GM10248 (cell line): Measurements from ENCODE around the gene DENND2D.

Experiments
- CTCF ChIA-PET: fragments of 300-600 bp; sonication (Branson Sonifier 250); formaldehyde crosslinking; extraction: SDS; loops from one replicate; lab custom pipeline; 2021; ENCODE audit warnings: antibody characterized with exemption; lab: Yijun Ruan, JAX
- POLR2A ChIA-PET: fragments of 350-650 bp; sonication (Branson Sonifier 250); formaldehyde crosslinking; extraction: SDS; loops from one replicate; lab custom pipeline; 2020; ENCODE audit warnings: antibody characterized with exemption; lab: Yijun Ruan, JAX
- DNase-seq: peaks from one replicate; pipeline ENCODE4 v3.0.0; 2012; ENCODE audit errors: extremely low spot score
- CTCF ChIP-seq: IDR thresholded peaks from 2 replicates; pipeline ENCODE4 v1.5.1; 2012; ENCODE audit warnings: mild to moderate bottlenecking, low read depth; ENCODE audit errors: extremely low read depth, missing control alignments, control extremely low read depth

The DENND2D gene

DNA sequence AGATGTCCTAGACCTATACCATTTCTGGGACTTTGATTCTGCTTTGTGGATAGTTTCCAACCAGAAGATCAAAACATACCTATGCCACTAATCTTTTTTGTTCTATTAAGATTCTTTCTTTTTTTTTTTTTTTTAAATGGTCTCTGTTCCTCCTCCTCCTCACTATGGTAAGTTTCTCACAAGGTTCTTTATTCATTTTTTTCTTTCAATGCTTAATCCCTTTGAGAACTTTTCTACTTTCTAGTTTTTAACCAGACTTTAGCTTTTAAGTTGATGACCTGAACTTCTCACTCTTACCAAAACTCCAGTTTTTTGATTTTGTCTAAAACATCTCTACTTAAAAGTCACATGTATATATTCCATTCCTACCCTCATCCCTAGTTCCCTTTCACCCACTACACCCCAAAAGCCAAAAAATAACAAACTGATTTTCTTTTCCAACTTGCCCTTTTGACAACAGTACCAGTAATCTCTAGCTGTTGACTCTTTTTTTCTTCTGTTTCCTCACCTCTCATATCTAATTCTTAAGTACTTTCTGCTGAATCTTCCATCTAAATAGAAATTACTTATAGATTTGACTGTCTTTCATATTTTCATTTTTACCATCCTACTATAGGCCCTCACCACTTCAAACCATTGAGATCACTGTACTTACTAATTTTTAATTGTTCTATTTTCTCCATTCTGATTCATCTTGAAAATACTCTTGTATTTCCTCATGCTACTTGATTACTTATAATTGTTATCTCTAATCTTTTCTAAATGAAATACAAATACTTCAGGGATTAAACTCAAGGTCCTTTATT is 54.3 kb downstream of the DENND2D start:
- CTCF ChIA-PET: interaction anchor here (1.4 kb wide), 1 partner anchor 253 kb away, joined by 3 read pairs; no protein-coding TSS in a partner anchor
- no peak for DNase-seq
- POLR2A ChIA-PET: interaction anchor here (0.7 kb wide), 1 partner anchor 207 kb away, joined by 3 read pairs; no protein-coding TSS in a partner anchor
- no peak for TF ChIP-seq CTCF

DNA sequence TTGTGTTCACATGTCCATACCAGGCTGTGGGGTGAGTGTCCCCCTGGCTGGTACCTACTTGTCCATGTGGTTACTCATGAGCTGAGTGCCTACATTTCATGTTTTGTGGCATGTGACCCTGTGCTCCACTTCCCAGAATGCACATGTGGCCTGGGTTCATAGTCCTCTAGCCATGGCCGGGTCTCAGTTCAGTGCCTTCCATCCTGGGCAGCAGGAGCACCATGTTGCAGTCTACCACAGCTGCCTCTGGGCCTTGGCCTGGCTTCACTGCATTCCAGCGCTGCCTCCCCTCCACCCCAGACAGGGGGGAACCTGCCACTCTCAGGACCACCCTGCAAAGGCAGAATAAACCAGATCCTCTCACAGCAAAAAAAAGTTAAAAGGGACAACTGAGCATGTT is 54.9 kb downstream of the DENND2D start:
- POLR2A ChIA-PET: no interaction called here
- no peak for TF ChIP-seq CTCF
- no peak for DNase-seq
- CTCF ChIA-PET: no interaction called here

DNA sequence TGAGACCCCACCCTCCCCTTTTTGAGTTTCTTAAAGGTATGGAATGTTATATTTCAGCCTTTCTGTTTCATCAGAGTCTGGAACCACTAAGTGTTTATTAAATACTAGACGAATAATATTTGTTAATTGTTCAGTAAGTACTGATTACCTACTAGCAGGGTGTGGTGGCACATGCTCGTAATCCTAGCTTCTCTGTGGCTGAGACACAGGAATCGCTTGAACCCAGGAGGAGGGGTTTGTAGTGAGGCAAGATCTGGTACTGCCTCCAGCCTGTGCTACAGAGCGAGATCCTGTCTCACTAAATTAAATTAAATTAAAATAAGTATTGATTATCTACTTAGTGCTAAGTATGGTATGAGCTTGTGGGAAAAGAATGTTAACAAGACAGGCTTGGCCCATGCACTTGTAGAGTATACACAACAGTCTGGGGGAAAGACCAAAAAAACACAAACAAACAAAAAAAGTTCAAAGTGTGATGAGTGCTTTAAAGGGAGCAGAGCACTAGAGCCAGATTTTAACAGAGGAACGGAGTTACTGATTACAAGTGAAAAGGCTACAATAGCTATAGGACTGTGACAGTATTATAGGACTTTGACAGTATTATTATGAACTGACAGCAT is 58.0 kb downstream of the DENND2D start:
- ChIA-PET POLR2A (no interaction called here), CTCF (interaction anchor here (0.8 to 3.4 kb wide), 7 partner anchors 10 to 81 kb away, joined by 3 to 12 read pairs (median 5); no protein-coding TSS in a partner anchor)
- TF ChIP-seq CTCF: no peak
- DNase-seq: no peak

GRCh38 chr1:111141245-111142220 is 58.9 kb downstream of the DENND2D start:
- TF ChIP-seq CTCF: no peak
- CTCF ChIA-PET: interaction anchor here (0.8 to 3.4 kb wide), 9 partner anchors 9 to 82 kb away, joined by 3 to 12 read pairs (median 5); no protein-coding TSS in a partner anchor
- DNase-seq: no peak
- POLR2A ChIA-PET: no interaction called here

DNA sequence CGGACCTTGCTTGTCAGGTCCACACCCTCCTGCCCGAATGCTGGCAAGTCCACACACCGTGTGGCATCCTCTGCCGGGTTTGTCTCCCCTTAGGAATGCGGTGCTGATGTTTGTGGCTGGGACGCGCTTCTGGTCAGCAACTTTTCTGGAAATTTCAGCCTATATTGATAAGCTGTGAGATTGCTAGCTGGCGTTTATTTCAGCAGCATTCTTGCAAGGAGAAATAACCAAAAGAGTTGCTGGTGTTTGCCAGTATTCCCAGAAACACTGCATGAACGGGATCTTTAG is 59.8 kb downstream of the DENND2D start:
- TF ChIP-seq CTCF: no peak
- CTCF ChIA-PET: interaction anchor here (1.0 to 1.8 kb wide), 4 partner anchors 10 to 314 kb away, joined by 3 to 5 read pairs (median 4); no protein-coding TSS in a partner anchor
- DNase-seq: no peak
- POLR2A ChIA-PET: no interaction called here

GRCh38 chr1:111139956-111140679 is 60.3 kb downstream of the DENND2D start, which contains the start of the genes CEPT1 and DRAM2:
Gene CEPT1, plus strand, starts transcription at chr1:111140223. Its CDS starts 7,492 bp downstream, at chr1:111147715.
Gene DRAM2, minus strand, starts transcription at chr1:111140093. Its CDS starts 8,539 bp downstream, at chr1:111131554.
- peak; percentile 93 for DNase-seq
- POLR2A ChIA-PET: interaction anchor here (0.5 to 1.1 kb wide), 2 partner anchors 8 to 80 kb away, joined by 3 to 5 read pairs; no protein-coding TSS in a partner anchor
- TF ChIP-seq CTCF: no peak
- CTCF ChIA-PET: interaction anchor here (1.0 to 1.8 kb wide), 7 partner anchors 9 to 314 kb away, joined by 3 to 5 read pairs (median 4); no protein-coding TSS in a partner anchor
